MCF 10A (cell line): ENCODE data around the gene ULK4. TPM values are rescaled to one million over a fixed set of nuclear protein-coding genes. Genes with fewer than 3 reads are reported as not detected.

Source experiments
- BruUV-seq: library from RNA; stranded (reverse); fragments of 400-500 nt; replicated peaks from 2 replicates; lab custom pipeline; 2021; lab: Mats Ljungman, UMichigan
- CTCF ChIA-PET: fragments of 300-600 bp; sonication (Branson Sonifier 250); formaldehyde crosslinking; extraction: SDS; loops from one replicate; lab custom pipeline; 2021; ENCODE audit warnings: antibody characterized with exemption, inconsistent platforms; lab: Yijun Ruan, JAX
- POLR2A ChIA-PET: fragments of 300-600, 350-650 bp; sonication (Branson Sonifier 250); formaldehyde crosslinking; extraction: SDS; loops from one replicate; lab custom pipeline; 2020; ENCODE audit warnings: antibody characterized with exemption, inconsistent platforms; lab: Yijun Ruan, JAX
- DNase-seq: peaks from one replicate; pipeline ENCODE4 v3.0.0-alpha.2; 2018; ENCODE audit not compliant: unreplicated experiment
- H3K27ac Mint-ChIP-seq: one replicate; pipeline ENCODE4 v1.8.0; 2022; ENCODE audit warnings: mild to moderate bottlenecking, low read depth, mixed read lengths; ENCODE audit not compliant: unreplicated experiment
- H3K27me3 Mint-ChIP-seq: one replicate; pipeline ENCODE4 v1.8.0; 2022; ENCODE audit warnings: mixed read lengths; ENCODE audit not compliant: insufficient read depth, unreplicated experiment
- H3K36me3 Mint-ChIP-seq: one replicate; pipeline ENCODE4 v1.8.0; 2022; ENCODE audit warnings: mild to moderate bottlenecking, moderate library complexity, mixed read lengths; ENCODE audit not compliant: insufficient read depth, unreplicated experiment
- H3K4me1 Mint-ChIP-seq: one replicate; pipeline ENCODE4 v1.8.0; 2022; ENCODE audit warnings: mixed read lengths; ENCODE audit not compliant: insufficient read depth, unreplicated experiment
- H3K4me3 Mint-ChIP-seq: one replicate; pipeline ENCODE4 v1.8.0; 2022; ENCODE audit warnings: mild to moderate bottlenecking, moderate library complexity, mixed read lengths; ENCODE audit not compliant: unreplicated experiment
- H3K9me3 Mint-ChIP-seq: one replicate; pipeline ENCODE4 v1.8.0; 2022; ENCODE audit warnings: mixed read lengths; ENCODE audit not compliant: unreplicated experiment
- CTCF ChIP-seq: fragments of 200-600 bp; IDR thresholded peaks from one replicate; pipeline ENCODE4 v1.8.0; 2022; ENCODE audit warnings: antibody characterized with exemption, mild to moderate bottlenecking; ENCODE audit not compliant: unreplicated experiment
- intact Hi-C: fragments of 100-400 bp; cut with micrococcal nuclease; formaldehyde crosslinking; loops from 2 replicates; pipeline ENCODE4 v1.14.1; 2022
- total RNA-seq: library from RNA; stranded (reverse); gene quantifications from 2 replicates; pipeline ENCODE4 v1.2.3, GENCODE V29; 2022

Gene ULK4
- total RNA-seq, 1 experiment from 2014 or later: 7.8 TPM

GRCh38 chr3:41302295-41302694 is 659.6 kb downstream of the ULK4 start:
- DNase-seq: no peak
- no peak for TF ChIP-seq CTCF
- intact Hi-C loops: no loop called here

GRCh38 chr3:41301548-41301947 is 660.4 kb downstream of the ULK4 start:
- Mint-ChIP-seq H3K4me1 (no peaks in the 10 kb centered on the region), H3K4me3 (no peak overlapping the region), H3K27me3 (no peaks in the 10 kb centered on the region), H3K9me3 (no peaks in the 10 kb centered on the region), H3K36me3 (peaks cover 4% of the 10 kb centered on the region), H3K27ac (no peak overlapping the region)
- BruUV-seq: no TSS peak
- ChIA-PET POLR2A (no interaction called here), CTCF (interaction anchor here (0.8 kb wide), 1 partner anchor 14 kb away, joined by 3 read pairs; no protein-coding TSS in a partner anchor)
- no peak for DNase-seq
- no peak for TF ChIP-seq CTCF
- intact Hi-C loops: no loop called here

More at GRCh38 chr3:41302295-41302694, 659.6 kb downstream of the ULK4 start:
- Mint-ChIP-seq H3K27ac (no peak overlapping the region), H3K4me3 (no peak overlapping the region), H3K4me1 (no peaks in the 10 kb centered on the region), H3K9me3 (no peaks in the 10 kb centered on the region), H3K27me3 (no peaks in the 10 kb centered on the region), H3K36me3 (peaks cover 4% of the 10 kb centered on the region)
- ChIA-PET POLR2A (interaction anchor here (0.7 kb wide), 1 partner anchor 47 kb away, joined by 3 read pairs; no protein-coding TSS in a partner anchor), CTCF (no interaction called here)
- BruUV-seq: no TSS peak

- no peak overlapping the region for H3K27ac Mint-ChIP-seq
- no TSS peak for BruUV-seq
- no peak for TF ChIP-seq CTCF
- H3K27me3 Mint-ChIP-seq: no peaks in the 10 kb centered on the region
- H3K36me3 Mint-ChIP-seq: peaks cover 4% of the 10 kb centered on the region
- no peak for DNase-seq
- H3K4me3 Mint-ChIP-seq: no peak overlapping the region
- H3K9me3 Mint-ChIP-seq: no peaks in the 10 kb centered on the region
- ChIA-PET CTCF (no interaction called here), POLR2A (no interaction called here)
- intact Hi-C loops: no loop called here
- no peaks in the 10 kb centered on the region for H3K4me1 Mint-ChIP-seq
These were observed 662.9 kb downstream of the ULK4 start for GRCh38 chr3:41299036-41299435.

- no peak overlapping the region for H3K4me3 Mint-ChIP-seq
- ChIA-PET CTCF (interaction anchor here (0.6 kb wide), 1 partner anchor 969 kb away, joined by 3 read pairs; no protein-coding TSS in a partner anchor), POLR2A (no interaction called here)
- intact Hi-C loops: no loop called here
- no peaks in the 10 kb centered on the region for H3K4me1 Mint-ChIP-seq
- H3K36me3 Mint-ChIP-seq: peaks cover 9% of the 10 kb centered on the region
- no peaks in the 10 kb centered on the region for H3K9me3 Mint-ChIP-seq
- no peak overlapping the region for H3K27ac Mint-ChIP-seq
- DNase-seq: no peak
- no peaks in the 10 kb centered on the region for H3K27me3 Mint-ChIP-seq
- BruUV-seq: no TSS peak
- TF ChIP-seq CTCF: no peak
These were observed 664.2 kb downstream of the ULK4 start for GRCh38 chr3:41297750-41298149.
